Medulla oblongata (tissue), 1 donor: ENCODE measurements around the gene LAMA3.

Source experiments
- DNase-seq: peaks from one replicate; pipeline ENCODE4 v3.0.0-alpha.2; 2015; ENCODE audit errors: extremely low spot score

Gene LAMA3

GRCh38 chr18:23998018-23998417 is 308.8 kb downstream of the LAMA3 start:
- DNase-seq, result no peak

- DNase-seq, result no peak
Measured at GRCh38 chr18:23998820-23999219, 309.6 kb downstream of the LAMA3 start.

- DNase-seq, result no peak
Measured at GRCh38 chr18:24000613-24001490, 311.6 kb downstream of the LAMA3 start.

GRCh38 chr18:24002479-24002878 is 313.2 kb downstream of the LAMA3 start:
- no peak for DNase-seq

GRCh38 chr18:24003288-24003687 is 314.0 kb downstream of the LAMA3 start:
- no peak for DNase-seq

- DNase-seq, result no peak
Measured at GRCh38 chr18:24003903-24004640, 314.8 kb downstream of the LAMA3 start.
